CD14-positive monocyte (primary cell): ENCODE data around the gene CA10. TPM values are rescaled to one million over a fixed set of nuclear protein-coding genes. Genes with fewer than 3 reads are reported as not detected.

Experiments used
- DNase-seq, 3 donors: peaks; one replicate each; pipeline ENCODE4 v3.0.0-alpha.2; 2011 to 2022
- H2AFZ ChIP-seq: 2 replicates; pipeline ENCODE4 v1.6.0; 2012; ENCODE audit warnings: mild to moderate bottlenecking, low read depth, low read length, inconsistent platforms; ENCODE audit not compliant: insufficient read depth, poor library complexity, severe bottlenecking
- H3K27ac ChIP-seq, 2 donors: 1 replicate in 1 of 2; 2 replicates in 1 of 2; pipeline ENCODE4 v1.5.1; 2012 to 2013; ENCODE audit warnings: low read length in 2 of 2, control low read depth in 1 of 2, inconsistent platforms in 1 of 2, low read depth in 1 of 2, mild to moderate bottlenecking in 1 of 2
- H3K27me3 ChIP-seq, 2 donors: one replicate each; pipeline versions ENCODE4 v1.6.0 to v1.6.1; 2011 to 2013; ENCODE audit warnings: low read length in 2 of 2; ENCODE audit not compliant: control insufficient read depth in 2 of 2, insufficient read depth in 2 of 2
- H3K36me3 ChIP-seq, 2 donors: replicated peaks in 1 of 2; 1 replicate in 1 of 2; 2 replicates in 1 of 2; pipeline versions ENCODE4 v1.5.1 to v1.6.1; 2012 to 2013; ENCODE audit warnings: low read length in 2 of 2, control low read depth in 1 of 2, inconsistent platforms in 1 of 2, mild to moderate bottlenecking in 1 of 2; ENCODE audit not compliant: insufficient read depth in 2 of 2, control insufficient read depth in 1 of 2
- H3K4me1 ChIP-seq, 2 donors: 1 replicate in 1 of 2; 2 replicates in 1 of 2; pipeline versions ENCODE4 v1.5.1 to v1.6.1; 2012 to 2013; ENCODE audit warnings: low read length in 2 of 2, control low read depth in 1 of 2, inconsistent platforms in 1 of 2, mild to moderate bottlenecking in 1 of 2, moderate library complexity in 1 of 2; ENCODE audit not compliant: insufficient read depth in 2 of 2, control insufficient read depth in 1 of 2
- H3K4me2 ChIP-seq: replicated peaks from 2 replicates; pipeline ENCODE3; 2012; ENCODE audit warnings: low read length, moderate library complexity, mild to moderate bottlenecking; ENCODE audit not compliant: poor library complexity, severe bottlenecking; ENCODE audit errors: extremely low read depth
- H3K4me3 ChIP-seq, 3 experiments: fragments of 200-600 bp in 1 of 3; sonication (generic) in 1 of 3; replicated peaks in 1 of 3; 1 replicate in 2 of 3; 2 replicates in 1 of 3; pipeline ENCODE4 v1.5.1; 2011 to 2013; ENCODE audit warnings: low read length in 3 of 3, mild to moderate bottlenecking in 3 of 3, control low read depth in 2 of 3, low read depth in 2 of 3, inconsistent platforms in 1 of 3, moderate library complexity in 1 of 3
- H3K79me2 ChIP-seq: 2 replicates; pipeline ENCODE4 v1.6.0; 2012; ENCODE audit warnings: mild to moderate bottlenecking, control low read depth, inconsistent platforms, low read length, moderate library complexity; ENCODE audit not compliant: insufficient read depth
- H3K9ac ChIP-seq: 2 replicates; pipeline ENCODE4 v1.6.0; 2017; ENCODE audit warnings: low read length, mild to moderate bottlenecking; ENCODE audit not compliant: insufficient read depth, poor library complexity, severe bottlenecking
- H3K9me3 ChIP-seq, 2 donors: replicated peaks in 1 of 2; 1 replicate in 1 of 2; 2 replicates in 1 of 2; pipeline versions ENCODE4 v1.5.1 to v1.6.1; 2012 to 2013; ENCODE audit warnings: low read length in 2 of 2, control low read depth in 1 of 2; ENCODE audit not compliant: control insufficient read depth in 1 of 2, insufficient read depth in 1 of 2
- H4K20me1 ChIP-seq: 2 replicates; pipeline ENCODE4 v1.6.0; 2012; ENCODE audit warnings: mild to moderate bottlenecking, low read length, control low read depth, moderate library complexity; ENCODE audit not compliant: insufficient read depth
- H3K27ac Mint-ChIP-seq, 7 donors: one replicate each; pipeline ENCODE4 v1.8.0; 2020; ENCODE audit warnings: mild to moderate bottlenecking in 7 of 7, mixed read lengths in 7 of 7, moderate library complexity in 6 of 7, inconsistent platforms in 2 of 7
- H3K27me3 Mint-ChIP-seq, 3 donors: one replicate each; pipeline ENCODE4 v1.8.0; 2021 to 2022; ENCODE audit warnings: low read depth in 3 of 3, mild to moderate bottlenecking in 3 of 3, mixed read lengths in 3 of 3, moderate library complexity in 3 of 3, inconsistent platforms in 1 of 3
- H3K36me3 Mint-ChIP-seq, 2 donors: one replicate each; pipeline ENCODE4 v1.8.0; 2020; ENCODE audit warnings: mixed read lengths in 2 of 2, inconsistent platforms in 1 of 2, mild to moderate bottlenecking in 1 of 2
- H3K4me1 Mint-ChIP-seq: one replicate; pipeline ENCODE4 v1.8.0; 2020; ENCODE audit warnings: mild to moderate bottlenecking, mixed read lengths
- H3K4me3 Mint-ChIP-seq, 2 donors: one replicate each; pipeline ENCODE4 v1.8.0; 2020; ENCODE audit warnings: mild to moderate bottlenecking in 2 of 2, mixed read lengths in 2 of 2, moderate library complexity in 1 of 2
- H3K9me3 Mint-ChIP-seq, 7 donors: one replicate each; pipeline ENCODE4 v1.8.0; 2020 to 2022; ENCODE audit warnings: mixed read lengths in 7 of 7, mild to moderate bottlenecking in 6 of 7, moderate library complexity in 6 of 7, inconsistent platforms in 2 of 7
- WGBS: methylation state at CpG from one replicate; pipeline ENCODE4 v1.1.5; 2013; ENCODE audit warnings: missing lambda C conversion rate; ENCODE audit not compliant: insufficient coverage; 5-methylcytosine and 5-hydroxymethylcytosine counted together
- intact Hi-C, 2 donors: fragments of 100-400 bp; cut with micrococcal nuclease; formaldehyde crosslinking; loops; one replicate each; pipeline versions ENCODE4 v1.15.0 to v1.15.1; 2023
- polyA plus RNA-seq, 3 donors: library from polyadenylated mRNA; depleted of rRNA in 1 of 3; unstranded in 2 of 3; stranded (reverse) in 1 of 3; fragments of 300-500 nt in 2 of 3; fragments of >200 nt in 1 of 3; fragmentation: Illumina TruSeq in 2 of 3; gene quantifications; 1 replicate in 2 of 3; 2 replicates in 1 of 3; pipeline ENCODE4 v1.2.3, GENCODE V29; 2012 to 2021
- TF ChIP-seq, protein P1 (sequence below): fragments of 200-600 bp; IDR thresholded peaks from one replicate; pipeline ENCODE4 v1.8.0; 2022; ENCODE audit warnings: antibody characterized with exemption, mild to moderate bottlenecking

CA10 gene
- polyA plus RNA-seq, 3 donors, result not detected

DNA sequence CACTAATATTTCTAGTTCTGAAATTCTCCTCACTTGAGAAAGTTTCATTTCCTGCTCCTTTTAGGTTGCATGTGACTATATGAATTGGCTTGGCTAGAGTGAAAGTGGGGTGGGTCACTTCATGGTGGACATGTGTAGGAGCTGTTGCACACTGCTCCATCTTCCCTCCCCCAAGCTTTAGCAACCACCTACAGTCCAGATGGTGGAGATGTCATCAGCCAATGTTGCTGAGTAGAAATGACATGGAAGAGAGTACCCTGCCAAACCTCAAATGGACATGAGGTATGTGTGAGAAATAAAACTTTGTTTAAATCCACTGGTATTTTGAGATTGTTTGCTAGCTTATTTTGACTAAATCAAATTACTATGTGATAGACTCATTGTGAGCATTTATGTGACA, 281.5 kb downstream of the CA10 start:
- Histone ChIP-seq H3K9ac (no peak overlapping the region), H4K20me1 (no peaks in the 10 kb centered on the region), H3K36me3 (no peaks in the 10 kb centered on the region), H3K9me3 (no peaks in the 10 kb centered on the region), H3K4me1 (no peaks in the 10 kb centered on the region), H2AFZ (no peak overlapping the region), H3K4me3 (no peak overlapping the region), H3K27ac (no peak overlapping the region), H3K27me3 (no peaks in the 10 kb centered on the region), H3K4me2 (no peak overlapping the region), H3K79me2 (no peaks in the 10 kb centered on the region)
- peaks cover 0 to 5% (median 0%) of the 10 kb centered on the region in 7 donors for H3K9me3 Mint-ChIP-seq
- peaks cover 0 to 2% (median 0%) of the 10 kb centered on the region in 3 donors for H3K27me3 Mint-ChIP-seq
- intact Hi-C loops, result no loop called here
- no peaks in the 10 kb centered on the region for H3K36me3 Mint-ChIP-seq
- H3K4me1 Mint-ChIP-seq, result no peaks in the 10 kb centered on the region
- no peak for DNase-seq
- TF ChIP-seq, protein P1, sequence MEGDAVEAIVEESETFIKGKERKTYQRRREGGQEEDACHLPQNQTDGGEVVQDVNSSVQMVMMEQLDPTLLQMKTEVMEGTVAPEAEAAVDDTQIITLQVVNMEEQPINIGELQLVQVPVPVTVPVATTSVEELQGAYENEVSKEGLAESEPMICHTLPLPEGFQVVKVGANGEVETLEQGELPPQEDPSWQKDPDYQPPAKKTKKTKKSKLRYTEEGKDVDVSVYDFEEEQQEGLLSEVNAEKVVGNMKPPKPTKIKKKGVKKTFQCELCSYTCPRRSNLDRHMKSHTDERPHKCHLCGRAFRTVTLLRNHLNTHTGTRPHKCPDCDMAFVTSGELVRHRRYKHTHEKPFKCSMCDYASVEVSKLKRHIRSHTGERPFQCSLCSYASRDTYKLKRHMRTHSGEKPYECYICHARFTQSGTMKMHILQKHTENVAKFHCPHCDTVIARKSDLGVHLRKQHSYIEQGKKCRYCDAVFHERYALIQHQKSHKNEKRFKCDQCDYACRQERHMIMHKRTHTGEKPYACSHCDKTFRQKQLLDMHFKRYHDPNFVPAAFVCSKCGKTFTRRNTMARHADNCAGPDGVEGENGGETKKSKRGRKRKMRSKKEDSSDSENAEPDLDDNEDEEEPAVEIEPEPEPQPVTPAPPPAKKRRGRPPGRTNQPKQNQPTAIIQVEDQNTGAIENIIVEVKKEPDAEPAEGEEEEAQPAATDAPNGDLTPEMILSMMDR, result no peak
- H3K4me3 Mint-ChIP-seq, result no peak overlapping the region
- H3K27ac Mint-ChIP-seq, result peak overlapping the region in 1 of 7 donors; percentile 41

DNA sequence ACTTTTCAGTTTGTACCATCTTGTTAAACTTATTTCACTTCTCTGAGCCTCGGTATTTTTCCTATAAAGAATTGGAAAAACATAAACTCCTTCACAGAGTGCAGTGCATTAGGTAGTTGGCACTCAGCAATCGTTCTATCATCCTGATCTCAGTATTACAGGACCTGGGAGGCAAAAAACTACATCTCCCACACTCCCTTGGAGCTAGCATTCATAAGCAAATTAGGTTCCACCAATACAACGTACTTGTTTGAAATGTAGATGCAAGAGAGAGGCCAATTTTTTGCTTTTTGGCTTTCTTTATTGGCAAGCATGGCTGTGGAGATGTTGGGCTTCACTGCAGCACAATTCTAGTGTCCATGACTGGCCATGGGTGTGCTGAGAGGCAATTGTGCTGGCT, 285.2 kb downstream of the CA10 start:
- no peaks in the 10 kb centered on the region for H3K9me3 ChIP-seq
- intact Hi-C loops, result no loop called here
- Mint-ChIP-seq H3K27ac (no peak overlapping the region), H3K36me3 (no peaks in the 10 kb centered on the region), H3K4me1 (no peaks in the 10 kb centered on the region), H3K27me3 (peaks cover 0 to 4% (median 0%) of the 10 kb centered on the region in 3 donors), H3K4me3 (no peak overlapping the region), H3K9me3 (peaks cover 0 to 3% (median 0%) of the 10 kb centered on the region in 7 donors)
- H3K4me1 ChIP-seq, result no peaks in the 10 kb centered on the region
- no peaks in the 10 kb centered on the region for H3K36me3 ChIP-seq
- H3K79me2 ChIP-seq, result no peaks in the 10 kb centered on the region
- H4K20me1 ChIP-seq, result no peaks in the 10 kb centered on the region
- WGBS, result 56% methylated on average over 1 of the region's 3 CpGs
- no peak overlapping the region for H3K9ac ChIP-seq
- H2AFZ ChIP-seq, result no peak overlapping the region
- no peaks in the 10 kb centered on the region for H3K27me3 ChIP-seq
- no peak overlapping the region for H3K4me2 ChIP-seq
- no peak overlapping the region for H3K27ac ChIP-seq
- H3K4me3 ChIP-seq, result no peak overlapping the region
- DNase-seq, result no peak
- TF ChIP-seq, protein P1, result no peak
